GM21528 (cell line): Measurements from ENCODE around the gene TTC21B.

Source experiments
- ATAC-seq: cut with Tn5 transposase; IDR thresholded peaks from one replicate; pipeline ENCODE4 v1.9.1; 2021; ENCODE audit warnings: mild to moderate bottlenecking, moderate library complexity; ENCODE audit not compliant: unreplicated experiment, low FRiP score

Gene TTC21B

DNA sequence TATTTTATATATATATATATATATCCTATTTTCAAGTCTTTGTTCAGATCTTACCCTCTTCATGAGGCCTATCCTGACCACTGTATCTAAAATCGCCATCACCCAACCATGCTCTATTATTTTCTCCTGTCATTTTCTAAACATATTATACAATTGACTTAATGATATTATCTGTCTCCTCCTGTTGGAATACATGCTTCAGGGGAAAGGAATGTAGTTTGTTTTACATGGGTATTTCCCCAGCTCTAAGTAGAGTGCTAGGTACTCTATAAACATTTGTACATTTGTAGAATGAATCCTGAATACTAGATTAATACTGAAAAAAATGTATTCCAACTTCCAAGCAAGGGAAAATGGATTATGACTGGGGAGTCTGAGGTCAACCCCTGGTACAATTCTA lies 26.2 kb downstream of the TTC21B start:
- no peak for ATAC-seq

DNA sequence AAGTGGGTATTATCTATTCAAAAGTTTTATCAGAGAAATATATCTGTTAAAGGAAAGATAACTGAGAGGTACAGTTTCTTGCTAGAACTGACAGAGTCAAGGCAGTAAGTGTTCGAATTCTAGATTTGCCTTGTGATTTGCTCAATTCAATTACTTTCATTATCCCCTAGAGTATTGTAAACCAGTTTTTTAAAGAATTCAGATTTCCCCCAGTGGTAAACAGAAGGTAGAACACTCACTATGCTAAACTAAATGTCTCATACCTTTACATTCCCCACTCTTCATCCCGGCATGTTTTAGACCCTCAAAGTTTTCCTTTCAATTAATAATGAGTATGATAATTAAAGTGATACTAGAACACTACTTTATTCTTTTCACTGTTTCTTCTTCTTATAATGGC lies 28.6 kb downstream of the TTC21B start:
- no peak for ATAC-seq

DNA sequence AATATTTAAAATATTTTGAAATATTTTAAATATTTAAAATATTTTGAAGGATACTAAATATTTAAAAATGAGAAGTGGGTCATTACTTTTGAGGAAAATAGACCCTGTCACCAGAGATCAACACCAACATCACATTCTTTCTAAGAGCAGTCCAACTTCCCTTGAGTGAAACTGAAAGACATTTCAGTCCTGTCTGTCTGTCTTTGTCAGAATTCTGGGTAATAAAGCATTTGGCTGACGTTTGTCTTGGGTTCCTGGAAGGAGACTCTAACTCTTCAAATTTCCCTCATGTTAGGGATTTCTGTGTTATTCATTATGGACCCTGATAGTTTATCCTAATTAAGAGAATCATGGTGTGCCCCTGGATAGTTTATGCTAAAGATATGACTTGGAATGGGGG lies 32.8 kb downstream of the TTC21B start:
- no peak for ATAC-seq

DNA sequence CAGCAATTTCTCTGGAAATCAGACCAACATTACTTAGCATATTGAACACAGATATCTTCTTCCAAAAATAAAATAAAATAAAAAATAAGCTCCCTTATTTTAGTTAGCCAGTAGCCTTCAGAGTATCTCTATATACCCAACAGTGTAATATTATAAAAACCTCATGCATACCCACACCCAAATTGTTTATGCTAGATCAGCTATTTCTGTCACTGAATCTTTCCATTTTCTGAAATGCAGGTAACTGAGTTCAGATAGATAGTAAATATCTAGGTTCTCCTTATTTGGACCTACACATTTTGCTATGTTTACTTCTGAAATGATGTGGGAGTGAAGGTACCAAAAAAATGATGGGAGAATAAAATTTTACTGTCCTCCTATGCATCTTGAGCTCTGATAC lies 39.9 kb downstream of the TTC21B start:
- ATAC-seq = no peak

DNA sequence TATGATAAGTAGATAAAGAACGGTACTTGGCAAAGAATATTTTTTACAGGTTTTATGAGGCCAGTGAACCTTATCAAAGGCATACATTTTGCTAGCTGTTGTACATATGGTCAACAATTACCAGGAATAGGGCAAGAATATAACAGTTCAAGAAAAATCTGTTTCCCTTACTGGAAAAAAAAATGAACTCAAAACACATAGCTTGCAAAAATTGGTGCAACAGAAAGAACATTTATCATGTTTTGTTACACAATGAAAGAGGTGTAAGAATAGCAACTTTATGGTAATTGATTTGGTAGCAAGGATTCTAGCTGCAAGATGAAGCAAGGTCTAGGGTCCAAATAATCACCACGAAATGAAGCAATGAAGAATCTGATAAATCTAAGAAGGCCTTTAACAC lies 41.6 kb downstream of the TTC21B start:
- no peak for ATAC-seq

DNA sequence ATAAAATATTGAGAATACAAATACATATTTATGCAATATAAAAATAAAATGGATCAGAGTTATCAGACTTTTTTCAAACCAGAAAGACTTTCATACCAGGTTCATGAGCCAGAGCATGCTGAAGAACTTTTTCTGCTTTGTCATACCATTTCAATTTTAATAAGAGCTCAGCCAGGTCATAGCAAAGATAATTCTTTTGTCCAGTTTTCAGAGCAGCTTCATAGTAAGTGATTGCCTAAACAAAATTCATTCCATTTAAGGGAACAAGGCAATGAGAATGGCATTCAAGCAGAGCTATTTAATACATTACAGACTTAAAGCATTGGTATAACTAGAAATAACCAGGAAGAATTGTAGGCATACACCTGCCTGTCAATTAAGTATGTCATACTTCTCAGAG lies 42.3 kb downstream of the TTC21B start:
- ATAC-seq = no peak

DNA sequence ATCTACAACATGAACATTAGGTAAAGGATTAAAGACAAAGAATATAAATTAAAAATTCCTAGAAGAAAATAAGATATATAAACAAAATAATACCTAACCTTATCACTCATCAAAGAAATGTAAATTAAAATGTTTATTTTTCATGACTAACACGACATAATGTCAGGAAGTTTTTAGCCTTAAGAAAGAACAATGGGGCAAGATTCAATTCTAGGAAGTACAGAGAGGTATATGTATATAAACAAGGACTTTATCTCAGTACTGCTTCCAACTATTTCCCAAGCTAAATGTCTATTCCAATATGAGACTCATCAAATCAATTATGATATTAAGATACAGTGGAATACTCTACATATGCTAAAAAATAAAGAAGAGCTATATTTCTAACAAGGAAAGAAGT lies 44.1 kb downstream of the TTC21B start:
- no peak for ATAC-seq

DNA sequence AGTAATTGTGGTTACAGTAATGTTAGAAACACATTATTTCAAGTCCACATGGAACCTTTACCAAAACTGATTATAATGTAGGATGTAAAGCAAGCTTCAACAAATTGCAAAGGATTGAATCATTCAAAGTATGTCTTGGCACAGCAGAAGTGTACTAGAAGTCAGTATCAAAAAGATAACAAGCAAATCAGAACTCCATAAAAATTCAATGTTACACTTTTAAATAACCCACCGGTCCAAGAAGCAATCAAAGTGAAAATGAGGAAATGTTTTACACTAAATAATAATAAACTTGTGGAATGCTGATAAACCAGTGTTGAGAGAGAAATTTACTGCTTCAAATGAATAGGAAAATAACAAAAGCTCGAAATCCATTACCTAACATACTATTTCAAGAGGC lies 47.7 kb downstream of the TTC21B start:
- ATAC-seq = no peak

DNA sequence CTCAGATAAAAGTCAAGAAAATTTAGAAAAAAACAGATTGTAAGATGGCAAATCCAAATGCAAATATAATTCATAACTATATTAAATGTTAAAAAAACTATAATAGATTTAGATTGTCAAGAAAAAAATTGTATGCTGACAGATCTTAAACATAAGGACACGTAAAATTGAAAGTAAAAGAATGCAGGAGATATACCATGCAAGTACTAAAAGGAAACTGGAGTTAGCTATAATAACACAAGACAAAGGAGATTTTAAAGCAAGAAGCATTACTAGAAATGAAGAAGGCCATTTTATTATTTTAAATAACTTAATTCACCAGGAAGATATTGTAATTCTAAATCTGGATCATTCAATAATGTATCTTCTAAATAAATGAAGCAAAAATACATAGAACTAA lies 48.3 kb downstream of the TTC21B start:
- ATAC-seq = no peak

DNA sequence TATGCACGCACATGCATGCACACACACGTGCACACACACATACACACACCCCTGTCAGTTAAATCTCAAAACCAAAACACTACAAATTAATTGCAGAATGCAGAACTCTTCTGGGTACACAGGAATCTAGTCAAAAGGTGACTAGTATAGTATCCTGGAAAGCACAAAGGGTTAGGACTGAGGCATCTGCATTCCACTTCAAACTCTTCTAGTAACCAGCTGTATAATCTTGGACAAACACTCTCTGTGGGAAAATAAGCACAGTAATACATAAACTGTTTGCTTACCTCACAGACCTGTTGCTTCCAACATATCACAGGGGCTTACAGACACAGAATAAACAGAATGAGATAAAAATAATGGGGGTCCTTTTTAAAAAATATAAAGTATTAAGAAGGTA lies 49.1 kb downstream of the TTC21B start:
- ATAC-seq = no peak

DNA sequence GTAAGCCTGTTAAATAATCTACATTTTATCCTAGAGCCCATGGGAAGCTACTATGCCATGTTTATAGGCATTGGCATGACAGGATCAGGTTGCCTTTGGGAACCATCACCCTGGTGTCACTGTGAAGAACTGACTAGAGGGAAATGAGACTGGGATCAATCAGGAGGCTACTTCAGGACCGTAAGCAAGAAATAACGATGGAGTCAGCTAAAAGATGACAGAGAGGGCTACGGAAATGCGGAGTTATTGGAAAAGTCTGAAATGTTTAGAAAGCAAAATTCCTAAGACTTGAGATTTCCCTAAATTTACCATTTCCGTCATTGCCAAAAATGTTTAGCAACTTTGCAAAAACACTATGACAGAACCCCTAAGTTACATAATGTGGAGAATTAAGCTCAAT lies 50.2 kb downstream of the TTC21B start:
- no peak for ATAC-seq

DNA sequence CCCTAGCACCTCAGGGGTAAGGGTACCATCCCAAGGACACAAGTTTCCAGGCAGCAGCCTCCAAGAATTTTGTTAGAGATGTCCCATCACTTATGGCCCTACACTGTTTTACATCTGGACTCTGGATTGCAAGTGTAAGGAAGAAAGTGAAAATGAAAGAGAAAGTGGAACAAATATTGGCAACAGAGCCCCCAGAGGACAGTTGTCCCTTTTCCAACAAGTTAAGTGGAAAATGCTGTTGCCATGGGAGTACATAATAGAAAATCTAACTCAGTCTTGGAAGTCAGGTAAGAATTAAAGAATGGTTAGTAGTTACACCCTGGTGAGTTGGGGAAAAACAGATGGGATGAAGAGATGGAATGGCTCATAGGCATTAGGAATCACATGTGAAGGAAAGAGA lies 50.6 kb downstream of the TTC21B start:
- ATAC-seq = peak; percentile 51

DNA sequence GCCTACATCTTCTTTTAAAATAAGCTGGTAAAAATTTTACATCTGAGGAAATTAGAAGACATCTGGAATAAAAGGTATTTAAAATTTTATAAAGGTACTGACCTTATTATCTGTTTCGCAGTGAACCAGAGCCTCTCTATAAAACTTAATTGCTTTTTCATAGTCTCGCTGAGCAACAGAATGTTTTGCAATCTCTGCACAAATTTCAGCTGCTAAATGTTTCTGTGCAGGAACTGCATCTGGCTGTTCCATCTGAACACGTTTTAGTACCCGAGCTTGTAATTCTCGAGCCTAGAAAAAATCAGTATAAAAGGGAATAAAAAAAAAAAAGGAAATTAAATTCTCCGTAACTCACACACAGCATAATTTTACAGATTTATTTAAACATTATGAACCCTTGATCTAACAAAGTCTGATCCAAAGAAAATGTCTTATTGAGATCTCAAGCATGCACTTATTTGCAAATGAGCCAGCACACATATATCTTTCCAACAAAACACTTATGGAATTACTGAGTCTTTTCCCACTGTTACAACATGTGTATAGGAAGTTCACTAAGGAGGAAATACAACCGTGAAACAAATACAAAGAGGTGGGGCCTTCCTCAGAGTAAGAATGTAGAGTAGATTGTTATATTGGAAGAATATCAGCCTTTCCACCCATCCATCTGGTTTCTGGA lies 51.8 kb downstream of the TTC21B start:
- ATAC-seq = no peak

DNA sequence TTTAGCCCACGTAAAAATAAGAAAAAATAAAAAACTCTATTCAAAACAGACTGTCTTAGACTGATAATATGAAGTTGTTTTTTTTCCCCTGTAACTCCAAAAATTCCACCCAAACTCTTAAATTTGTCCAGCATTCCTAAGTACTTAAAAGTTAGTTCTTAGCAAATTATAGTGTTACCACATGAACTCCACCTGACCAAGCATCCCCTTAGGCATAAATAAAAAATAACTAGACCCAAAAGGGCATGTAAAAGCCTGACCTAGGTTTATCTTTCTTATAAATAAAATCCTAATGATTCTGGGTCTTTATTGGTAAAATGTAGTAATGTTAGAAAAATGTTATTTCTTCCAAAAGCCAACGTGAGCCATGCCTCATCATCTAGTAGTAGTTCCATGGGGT lies 54.3 kb downstream of the TTC21B start:
- ATAC-seq = no peak

DNA sequence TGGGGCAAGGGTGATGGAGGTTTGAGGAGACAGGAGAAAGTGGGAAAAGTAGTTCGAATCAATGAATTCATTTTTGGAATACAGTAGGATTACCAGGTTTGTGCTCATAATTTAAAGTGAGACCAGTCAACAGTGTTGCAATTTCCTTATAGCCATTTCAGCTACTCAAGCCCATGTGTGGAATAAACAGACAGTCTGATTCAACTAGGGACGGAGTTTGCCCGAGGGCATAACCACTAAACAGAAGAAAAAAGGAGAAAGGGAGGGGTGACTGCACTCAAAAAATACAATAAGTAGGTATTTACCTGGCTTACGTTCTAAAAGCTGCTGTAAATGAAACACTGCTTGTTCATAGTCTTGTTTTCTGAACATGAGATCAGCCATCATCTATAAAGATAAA lies 55.2 kb downstream of the TTC21B start:
- ATAC-seq = no peak

DNA sequence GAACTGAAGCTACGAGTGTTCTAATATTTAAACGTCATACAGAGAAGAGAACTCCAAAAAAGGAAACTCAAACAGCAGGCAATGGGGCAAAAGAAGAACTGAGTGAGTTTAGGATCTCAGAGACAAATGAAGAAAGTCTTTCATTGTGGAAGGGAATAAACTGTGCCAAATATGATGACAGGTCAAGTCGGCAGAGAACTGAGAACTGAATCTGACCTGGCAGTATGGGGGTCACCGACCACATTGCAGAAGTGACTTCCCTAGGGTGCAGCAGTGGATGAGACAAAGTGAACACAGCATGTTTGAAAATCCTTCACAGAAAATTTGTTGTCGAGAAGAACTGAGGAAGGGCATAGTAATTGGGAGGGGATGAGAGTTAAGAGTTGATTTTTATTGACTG lies 55.9 kb downstream of the TTC21B start:
- ATAC-seq = peak; percentile 59

DNA sequence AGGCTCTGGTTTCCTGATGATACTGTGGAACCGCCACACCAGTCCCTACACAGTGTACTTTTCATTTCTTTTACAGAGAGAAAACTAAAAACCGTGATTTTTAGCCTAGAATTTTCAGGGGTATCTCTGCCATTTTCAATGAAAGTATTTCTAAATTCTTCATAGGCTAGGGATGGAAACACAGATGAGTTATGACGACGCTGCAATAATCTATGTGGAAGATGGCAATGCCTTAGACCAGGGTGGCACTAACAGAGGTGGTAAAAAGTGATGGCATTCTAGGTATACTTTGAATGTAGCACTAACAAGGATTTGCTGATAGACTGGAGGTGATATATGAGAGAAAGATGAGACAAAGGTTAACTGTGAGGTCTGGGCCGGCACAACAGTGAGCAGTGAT lies 56.5 kb downstream of the TTC21B start:
- ATAC-seq = no peak

DNA sequence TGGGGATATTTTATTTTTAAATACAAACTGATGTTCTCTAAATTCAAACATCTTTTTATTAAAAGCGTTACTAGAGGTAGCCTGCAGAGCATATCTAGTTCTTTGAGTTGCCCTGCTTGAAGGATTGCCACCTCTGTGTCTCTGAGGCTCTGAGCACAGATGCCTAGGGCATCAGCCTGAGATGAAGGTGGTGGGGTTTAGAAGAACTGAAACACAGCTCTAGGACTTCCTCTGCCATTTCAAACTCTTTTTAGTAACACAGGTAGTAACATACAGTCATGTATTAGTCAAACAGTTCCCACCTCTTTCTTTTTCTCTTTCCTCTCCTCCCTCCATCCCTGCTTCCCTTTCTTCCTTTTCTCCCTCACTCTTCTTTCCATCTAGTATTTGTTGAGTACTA lies 57.6 kb downstream of the TTC21B start:
- ATAC-seq = peak; percentile 87

DNA sequence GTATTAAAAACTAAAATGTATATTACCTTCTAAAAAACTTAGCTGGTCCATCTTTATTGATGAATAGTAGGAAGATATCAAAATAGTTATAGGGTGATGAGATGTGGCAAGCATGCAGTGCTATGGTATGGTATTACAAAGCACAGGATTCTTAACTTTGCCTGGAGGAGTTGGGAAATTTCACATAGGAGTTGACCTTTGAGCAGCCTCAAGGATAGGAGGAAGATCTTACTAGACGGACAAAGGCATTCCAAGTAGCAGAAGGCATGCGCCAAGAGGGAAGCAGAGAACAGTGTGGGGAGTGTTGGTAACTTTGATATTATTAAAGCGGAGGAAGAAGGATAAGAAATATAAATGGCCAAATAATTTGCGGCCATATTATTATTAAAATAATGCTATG lies 60.0 kb downstream of the TTC21B start:
- ATAC-seq = no peak

DNA sequence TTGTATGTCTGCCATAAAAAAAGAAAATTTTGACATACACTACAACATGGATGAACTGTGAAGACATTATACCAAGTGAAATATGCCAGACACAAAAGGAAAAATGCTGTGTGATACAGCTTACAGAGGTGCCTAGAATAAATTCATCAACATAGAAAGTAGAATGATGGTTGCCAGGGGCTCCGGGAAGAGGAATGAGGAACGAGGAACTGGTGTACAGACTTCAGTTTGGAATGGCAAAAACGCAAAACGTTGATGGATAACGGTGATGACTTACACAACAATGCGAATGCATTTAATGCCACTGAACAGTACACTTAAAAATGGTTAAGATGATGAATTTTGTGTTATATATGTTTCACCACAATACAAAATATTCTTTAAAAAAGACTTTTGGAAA lies 61.0 kb downstream of the TTC21B start:
- no peak for ATAC-seq

DNA sequence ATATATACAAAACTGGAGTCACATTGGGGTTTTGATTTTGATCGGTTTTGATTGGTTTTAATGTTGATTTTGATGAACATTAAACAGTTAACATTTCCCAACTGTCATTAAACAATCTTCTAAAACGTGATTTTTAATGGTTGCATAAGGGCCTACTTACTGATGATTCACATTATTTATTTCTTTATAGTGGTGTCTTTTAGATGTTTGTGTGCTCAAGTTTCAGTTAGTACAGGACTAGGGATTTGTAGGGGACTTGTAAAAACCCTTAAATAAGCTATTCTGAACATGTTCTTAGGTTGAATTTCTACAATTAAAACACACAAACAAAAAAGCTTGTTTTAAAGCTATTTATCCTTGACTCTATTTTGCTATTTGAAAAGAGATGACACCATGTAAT lies 61.6 kb downstream of the TTC21B start:
- ATAC-seq = no peak

DNA sequence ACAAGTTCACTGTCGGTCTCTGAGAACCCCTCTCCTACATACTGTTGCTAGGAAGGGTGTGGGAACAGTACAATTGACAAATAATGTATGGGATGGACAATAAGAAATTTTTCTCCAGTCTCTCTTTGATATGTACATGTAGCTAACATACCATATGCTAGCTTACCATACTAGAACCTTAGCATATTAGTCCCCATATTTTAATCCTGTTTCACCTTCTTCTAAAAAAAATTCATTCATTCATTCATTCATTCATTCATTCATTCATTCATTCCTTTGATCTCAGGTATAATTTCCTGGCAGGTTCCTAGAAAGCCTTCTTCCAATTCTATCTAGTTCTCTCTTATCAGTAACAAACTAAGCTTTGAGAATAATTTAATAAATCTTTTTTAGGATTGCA lies 62.2 kb downstream of the TTC21B start:
- ATAC-seq = no peak

DNA sequence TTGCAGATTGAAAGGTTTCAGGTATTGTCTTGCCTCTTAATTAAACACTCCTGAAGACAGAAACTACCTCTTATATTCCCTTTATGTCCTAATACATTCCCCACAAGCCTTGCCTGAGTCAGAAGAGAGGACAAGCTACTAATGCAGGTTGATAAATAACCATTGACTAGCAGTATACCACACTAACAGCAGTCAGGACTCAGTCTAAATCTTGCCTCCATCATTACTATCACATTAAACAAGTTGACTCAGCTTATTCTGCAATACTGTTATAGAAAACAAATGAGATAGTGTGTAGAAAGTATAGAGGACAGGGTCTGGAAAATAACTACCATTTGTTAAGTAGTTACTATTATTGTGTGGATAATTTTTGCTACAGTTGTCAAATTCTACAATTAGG lies 63.8 kb downstream of the TTC21B start:
- ATAC-seq = no peak
